Posterior cingulate gyrus (tissue), 11 donors: ENCODE data around the gene HOXC5.
"Not testable (repeated sequence)": the region's sequence is repeated elsewhere in the genome, so short reads cannot be mapped to it uniquely, and the experiment has no call there.

Experiments used
- DNase-seq, 10 donors: peaks; one replicate each; pipeline versions ENCODE4 v3.0.0 to v3.0.0-alpha.2; 2020 to 2021; ENCODE audit warnings: mixed read lengths in 3 of 10
- intact Hi-C: fragments of 100-400 bp; cut with DNase I; formaldehyde crosslinking; loops from one replicate; pipeline ENCODE4 v1.15.1; 2023

Gene HOXC5

DNA sequence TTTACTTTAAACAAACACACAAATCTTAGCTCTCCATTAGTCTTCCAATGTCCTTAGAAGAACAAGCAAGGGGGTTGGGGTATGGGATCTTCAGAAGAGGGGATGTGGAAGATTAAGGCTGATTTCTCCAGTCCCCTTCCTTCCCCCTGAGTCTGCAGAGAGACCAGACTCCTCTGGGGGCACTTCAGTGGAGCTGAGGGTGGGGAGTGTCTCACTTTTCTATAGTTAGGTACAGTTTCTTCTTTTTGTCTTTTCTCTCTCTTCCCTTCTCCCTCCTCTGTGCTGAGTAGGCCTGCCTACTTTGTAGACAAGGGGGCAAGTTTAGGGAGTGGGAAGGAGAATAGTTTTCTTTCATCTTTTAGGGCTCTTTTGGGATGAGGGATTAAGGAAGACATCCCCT is 23.3 kb downstream of the HOXC5 start:
- intact Hi-C loops, result no loop called here
- no peak for DNase-seq

DNA sequence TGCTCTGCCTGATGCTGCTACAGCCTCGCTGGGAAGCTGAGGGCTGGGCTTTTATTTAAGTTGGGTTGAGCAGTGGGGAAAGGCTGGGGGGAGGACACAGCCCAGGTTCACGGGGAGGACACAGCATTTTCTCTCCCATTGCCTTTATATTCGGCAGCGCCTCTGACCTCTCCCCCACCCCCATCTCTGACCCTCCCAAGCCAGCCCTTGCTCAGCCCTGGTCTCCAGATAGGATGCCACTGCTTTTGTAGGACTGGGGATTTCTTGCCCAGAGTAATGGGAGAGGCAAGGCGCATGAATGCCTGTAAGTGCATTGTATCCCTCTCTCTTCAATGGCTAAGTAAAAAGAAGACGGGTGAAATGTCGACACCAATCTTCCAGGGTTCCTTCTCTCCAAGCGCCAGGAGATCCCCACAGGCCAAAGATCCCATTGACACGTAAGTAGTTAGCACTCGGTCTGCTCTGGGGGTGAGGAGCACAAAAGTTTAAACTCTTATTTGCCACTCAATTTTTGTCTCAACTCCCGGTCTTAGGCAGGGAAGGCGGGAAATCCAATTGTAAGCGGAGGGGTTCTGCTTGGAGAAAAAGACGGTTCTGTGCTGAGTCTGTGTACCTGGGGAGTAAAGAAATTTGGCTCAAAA is 25.4 kb downstream of the HOXC5 start:
- intact Hi-C loops, result no loop called here
- no peak for DNase-seq

DNA sequence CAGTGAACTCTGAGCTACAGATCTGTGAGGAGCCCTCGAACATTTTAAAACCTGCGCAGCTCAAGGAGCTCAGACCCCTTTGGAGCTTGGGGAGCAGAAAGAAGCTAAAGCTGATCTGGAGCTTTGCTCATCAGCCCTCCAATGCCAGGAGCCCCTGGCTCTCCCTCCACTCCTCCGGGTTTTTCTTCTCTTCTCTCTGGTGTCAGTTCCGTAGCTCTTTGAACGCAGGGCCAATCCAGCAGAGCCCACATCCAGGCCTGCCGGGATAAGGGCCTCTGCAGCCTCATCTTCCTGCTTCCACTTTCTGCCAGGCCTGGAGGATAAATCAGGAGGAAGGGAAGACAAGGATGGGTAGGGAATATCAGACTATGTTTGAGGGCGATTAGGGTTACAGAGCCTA is 26.8 kb downstream of the HOXC5 start:
- DNase-seq, result no peak
- intact Hi-C loops, result no loop called here

DNA sequence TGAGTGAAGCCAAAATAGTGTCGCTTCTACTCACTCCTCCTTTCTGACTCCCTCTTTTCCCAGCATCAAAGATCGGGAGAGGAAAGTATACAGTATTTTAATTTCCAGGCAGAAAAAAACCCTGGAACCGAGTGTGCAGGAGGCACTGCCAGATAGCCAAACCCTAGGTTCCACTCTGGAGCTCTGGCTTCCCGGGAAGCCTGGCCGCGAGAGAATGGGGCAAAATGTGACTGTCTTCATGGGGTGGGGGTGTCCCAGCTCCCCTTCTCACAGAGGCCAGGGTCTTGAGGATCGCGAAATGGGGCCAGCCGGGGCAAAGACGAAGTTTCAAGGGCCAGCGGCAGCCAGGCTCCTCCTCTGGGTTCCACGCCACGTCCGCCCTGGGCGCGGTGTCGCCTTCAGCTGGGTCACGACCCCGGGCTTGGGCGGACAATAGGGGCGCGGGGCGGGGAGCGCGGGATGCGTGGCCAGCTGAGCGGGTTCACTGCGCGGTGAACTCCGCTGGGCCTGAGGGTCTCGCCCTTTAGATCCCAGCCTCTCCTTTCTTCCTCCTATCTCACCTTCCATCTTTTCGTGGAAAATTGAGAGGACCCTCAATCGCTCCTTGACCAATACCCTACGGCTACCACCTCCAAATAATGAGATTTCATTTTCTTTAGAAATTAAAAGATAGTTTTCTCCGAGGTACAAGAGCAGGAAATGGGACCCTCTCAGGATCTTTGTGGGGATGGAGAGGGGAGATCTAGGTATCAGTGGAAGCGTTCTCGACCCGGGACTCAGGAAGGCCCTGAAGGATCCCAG is 27.5 kb downstream of the HOXC5 start:
- no peak for DNase-seq
- intact Hi-C loops, result no loop called here

DNA sequence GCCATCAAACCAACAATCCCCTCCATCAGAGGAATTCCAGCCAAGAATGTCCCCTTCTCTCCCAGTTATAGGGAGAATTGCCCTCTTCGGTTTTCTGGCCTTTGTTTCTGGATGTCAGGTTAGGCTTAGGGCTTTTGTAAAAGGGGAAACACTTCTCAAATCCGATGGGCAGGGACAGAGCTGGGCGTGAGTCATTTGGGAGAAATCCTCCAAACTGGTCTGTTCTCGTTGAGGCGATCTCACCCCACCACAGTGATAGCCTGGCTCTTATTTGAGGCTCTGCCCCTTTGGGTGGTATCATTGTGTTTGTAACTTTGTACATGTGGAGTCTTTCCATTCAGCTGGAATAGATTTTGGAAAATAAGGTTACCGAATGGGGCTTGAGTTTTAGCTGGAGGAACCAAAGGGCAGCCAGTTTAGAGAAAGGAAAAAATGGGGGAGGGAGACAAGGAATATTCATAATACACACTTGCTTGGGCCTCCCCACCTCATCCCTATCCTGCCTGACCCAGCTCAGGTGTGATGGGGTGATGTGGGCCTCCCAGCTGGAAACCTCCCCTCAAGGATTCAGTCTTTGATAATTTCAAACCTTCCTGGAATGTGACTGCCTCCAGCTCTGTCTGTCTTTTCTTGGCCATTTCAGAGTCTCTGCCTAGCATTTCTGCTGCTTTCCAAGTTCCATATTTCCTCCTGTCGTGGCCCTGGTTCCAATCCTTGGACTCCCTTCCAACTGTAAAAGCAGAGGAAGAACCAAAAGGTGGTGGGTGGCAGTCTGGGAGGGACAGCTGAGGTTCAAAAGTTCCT is 28.3 kb downstream of the HOXC5 start:
- intact Hi-C loops, result no loop called here
- no peak for DNase-seq

DNA sequence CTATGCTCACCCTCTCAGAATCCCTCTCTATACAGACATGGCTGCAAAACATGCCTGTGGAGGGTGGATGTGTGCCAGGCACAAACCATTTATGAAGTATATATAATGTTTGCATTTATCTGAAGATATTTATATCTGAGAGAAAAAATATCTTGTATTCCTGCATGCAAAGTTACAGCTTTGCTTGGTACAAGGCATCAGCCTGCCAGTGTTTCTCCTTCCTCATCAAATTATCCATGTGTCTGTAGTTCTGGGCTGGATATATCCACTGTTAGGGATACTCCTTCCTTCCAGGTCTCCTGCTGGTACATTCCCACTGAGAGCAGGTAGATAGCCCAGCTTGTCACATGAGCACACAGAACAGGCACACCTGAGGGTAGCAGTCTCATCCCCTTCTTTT is 32.8 kb downstream of the HOXC5 start:
- DNase-seq, result no peak
- intact Hi-C loops, result no loop called here

DNA sequence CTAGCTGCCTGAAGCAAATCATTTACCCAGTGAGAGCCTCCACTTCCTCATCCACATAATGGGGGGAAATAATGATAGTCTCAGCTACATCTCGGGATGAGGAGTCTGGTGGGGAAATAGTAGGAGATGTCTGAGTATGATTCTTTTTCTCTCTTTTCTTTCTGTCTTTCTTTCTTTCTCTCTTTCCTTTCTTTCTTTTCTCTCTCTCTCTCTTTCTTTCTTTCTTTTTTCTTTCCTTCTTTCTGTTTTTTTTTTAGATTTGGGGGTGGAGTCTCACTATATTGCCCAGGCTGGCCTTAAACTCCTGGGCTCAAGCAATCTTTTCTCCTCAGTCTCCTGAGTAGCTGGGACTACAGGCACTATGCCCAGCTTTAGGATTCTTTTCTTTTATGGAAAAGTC is 33.6 kb downstream of the HOXC5 start:
- DNase-seq, result no peak
- intact Hi-C loops, result no loop called here

DNA sequence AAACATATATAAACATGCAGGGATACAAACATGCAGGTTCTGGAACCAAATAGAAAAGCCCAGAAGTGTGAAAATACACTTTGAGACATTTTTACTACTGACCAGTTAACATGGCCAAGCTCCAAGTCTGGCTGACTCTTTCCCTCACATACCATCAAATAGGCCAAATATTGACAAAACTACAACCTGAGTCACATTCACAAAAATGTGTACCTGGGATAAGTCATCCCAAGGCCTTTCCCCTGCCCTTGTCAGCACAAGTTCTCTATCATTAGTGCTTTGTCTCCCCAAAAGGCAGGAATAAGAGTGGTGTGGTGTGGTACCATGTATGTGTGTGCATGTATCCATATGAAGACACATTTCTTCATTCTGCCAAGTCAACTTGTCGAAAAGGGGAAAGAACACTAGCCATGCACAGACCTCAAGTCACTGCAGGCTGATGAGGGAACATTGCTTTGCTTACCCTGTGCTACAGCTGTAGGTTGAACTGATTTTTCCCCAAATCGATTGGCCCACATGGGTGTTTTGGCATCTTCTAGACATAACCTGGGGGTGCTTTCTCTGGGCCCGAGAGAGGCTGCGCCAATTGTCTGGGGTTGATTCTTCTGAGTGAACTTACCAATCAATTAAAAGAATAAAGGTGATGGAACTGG is 35.7 kb downstream of the HOXC5 start:
- intact Hi-C loops, result no loop called here
- DNase-seq, result no peak

DNA sequence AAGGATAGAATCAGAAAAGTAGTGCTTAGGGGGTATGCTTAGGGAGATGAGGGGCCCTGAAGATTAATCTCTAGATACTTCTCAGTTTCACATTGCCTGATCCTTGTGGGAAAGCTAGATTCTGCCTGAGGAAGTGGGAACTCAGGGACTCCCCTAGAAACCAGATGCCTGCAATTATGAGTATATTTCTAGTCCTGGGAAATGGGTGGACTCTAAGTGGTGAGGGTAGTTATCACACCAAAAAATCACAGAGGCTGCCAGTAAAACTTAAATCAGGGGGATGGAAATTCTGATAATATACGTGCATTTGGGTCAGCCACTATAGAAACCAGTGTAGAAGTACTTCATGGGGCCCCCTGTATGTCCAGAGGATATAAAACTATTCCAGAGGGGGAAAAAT is 39.1 kb downstream of the HOXC5 start:
- no peak for DNase-seq
- intact Hi-C loops, result no loop called here

DNA sequence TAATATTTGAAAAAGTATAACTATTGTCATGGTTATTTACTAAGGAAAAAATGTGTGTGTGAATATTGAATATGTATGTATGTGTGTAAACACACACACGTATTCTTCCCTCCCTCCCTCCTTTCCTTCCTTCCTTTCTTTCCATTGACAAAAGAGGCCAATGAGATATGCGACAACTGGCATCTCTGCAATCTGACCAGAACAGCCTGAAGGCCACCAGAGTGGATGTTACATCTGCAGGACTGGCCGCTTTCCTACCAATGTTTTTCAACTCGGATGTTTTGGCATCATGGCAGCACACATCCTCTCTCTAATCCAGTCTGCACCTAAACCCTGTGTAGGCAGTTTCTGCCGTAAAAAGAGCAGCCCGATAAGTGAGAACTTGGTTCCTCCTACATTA is 41.5 kb downstream of the HOXC5 start:
- no peak for DNase-seq
- intact Hi-C loops, result no loop called here

DNA sequence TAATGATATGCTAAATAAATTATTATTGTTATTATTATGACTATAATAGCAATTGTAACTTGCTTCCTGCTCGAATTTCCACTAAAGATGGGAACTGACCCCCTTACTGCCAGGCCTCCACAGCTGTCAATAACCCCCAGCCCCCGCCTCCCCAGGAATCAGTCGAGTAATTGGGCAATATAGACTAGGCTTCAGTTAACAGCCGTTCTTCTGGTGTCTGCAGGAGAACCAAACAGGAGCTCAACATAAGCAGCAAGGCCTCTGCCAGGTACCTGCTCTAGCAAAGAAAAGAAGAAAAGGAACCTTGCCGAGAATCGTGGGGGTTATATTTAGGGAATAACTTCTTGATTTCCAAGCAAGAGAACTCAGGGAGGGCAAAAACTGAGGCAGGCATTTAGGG is 42.6 kb downstream of the HOXC5 start:
- no peak for DNase-seq
- intact Hi-C loops, result no loop called here

DNA sequence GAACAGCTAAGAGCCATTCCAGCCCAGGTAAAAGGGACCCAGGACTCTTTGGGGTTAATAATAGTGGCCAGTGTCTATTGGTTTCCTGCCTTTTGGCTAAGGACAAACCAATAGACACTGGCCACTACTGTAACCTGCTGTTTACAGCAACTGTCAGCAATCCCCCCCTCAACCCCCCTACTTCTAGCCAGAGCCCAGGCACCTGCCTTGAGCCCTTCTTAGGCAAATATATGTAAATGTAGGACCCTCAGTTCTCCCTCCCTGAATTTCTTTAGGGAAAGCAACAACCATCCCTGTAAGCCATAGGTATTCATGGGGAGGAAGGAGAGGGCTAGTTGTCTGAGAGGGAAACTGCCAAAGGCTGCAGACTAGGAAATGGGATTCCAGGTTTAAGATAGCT is 43.1 kb downstream of the HOXC5 start:
- DNase-seq, result no peak
- intact Hi-C loops, result no loop called here

DNA sequence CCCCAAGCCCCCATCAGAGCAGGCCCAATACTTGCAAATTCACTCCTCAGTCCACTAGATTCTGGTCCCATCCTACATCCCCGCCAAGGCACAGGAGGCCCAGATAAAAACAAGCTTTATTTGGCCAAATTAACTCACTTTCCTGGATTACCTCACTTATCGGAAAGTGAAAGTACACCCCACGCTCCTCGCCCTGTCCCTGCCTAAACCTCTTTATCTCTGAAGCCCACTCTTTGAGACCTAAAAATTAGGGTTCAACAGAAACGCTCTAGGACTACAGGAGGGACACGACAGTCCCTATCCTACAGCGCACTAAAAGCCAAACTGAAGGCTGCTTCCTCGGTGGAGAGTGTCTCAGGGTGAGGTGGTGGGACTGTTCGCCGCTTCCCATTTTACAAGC is 45.0 kb downstream of the HOXC5 start:
- intact Hi-C loops, DNase-seq: not testable (repeated sequence)

DNA sequence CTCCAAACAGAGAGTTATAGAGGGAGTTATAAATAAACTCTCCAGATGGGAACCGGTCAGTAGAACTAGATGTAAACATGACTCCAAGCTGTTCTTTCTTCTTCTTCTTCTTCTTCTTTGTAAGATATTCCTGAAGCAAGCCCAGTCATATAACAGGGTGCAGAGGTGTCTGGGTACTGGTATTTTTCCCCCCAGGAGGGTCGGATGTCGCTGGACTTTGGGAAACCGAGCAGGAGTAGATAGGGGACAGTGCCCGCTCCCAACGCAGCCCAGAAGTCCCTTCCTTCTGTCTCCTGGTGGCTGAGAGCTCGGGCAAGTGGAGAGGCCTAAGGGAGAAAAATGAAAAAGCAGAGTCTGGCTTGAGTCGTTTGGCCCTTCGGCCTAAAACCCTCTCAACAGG is 46.3 kb downstream of the HOXC5 start:
- intact Hi-C loops, DNase-seq: not testable (repeated sequence)

DNA sequence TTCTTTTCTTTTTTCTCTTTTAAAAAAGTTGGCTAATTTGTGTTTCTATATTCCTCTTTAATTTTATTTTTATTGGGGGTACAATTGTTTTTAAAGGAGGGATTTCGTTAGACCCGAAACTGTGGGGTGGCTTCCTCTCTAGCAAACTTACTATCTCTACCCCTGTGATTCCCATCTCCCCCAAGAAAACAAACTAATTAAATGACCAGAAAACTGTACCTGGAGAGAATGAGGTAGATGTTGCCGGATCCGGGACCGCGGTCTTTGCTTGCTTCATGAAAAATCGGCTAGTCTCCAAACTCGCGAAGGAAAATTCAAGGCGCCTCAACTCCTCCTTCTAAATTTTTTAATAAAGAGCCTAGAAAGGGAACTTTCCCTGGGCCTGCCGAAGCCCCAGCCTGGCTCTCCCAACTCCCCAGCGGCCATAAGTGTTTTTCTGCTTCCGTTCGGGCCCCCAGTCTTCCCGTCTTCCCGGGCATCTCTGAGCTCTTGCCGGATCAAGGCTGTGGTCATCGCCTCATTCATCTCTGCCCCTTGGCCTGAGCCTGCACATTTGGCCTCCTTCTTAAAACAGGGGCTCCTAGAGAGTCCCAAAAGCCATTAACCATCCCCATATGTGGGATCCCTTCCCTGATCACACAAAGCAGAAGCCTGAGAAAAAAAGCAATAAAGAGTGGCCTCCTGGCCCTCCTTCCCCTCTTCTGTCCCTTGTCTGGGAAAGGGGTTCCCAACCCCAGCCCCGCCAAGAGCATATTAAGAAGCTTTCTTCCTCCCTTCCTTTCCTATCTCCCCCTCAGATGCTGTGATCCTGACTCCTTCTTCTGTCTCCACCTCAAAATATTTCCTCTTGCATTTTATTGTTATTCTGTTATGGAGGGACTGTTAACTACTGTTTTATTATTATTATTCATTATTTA is 47.4 kb downstream of the HOXC5 start:
- intact Hi-C loops, DNase-seq: not testable (repeated sequence)

DNA sequence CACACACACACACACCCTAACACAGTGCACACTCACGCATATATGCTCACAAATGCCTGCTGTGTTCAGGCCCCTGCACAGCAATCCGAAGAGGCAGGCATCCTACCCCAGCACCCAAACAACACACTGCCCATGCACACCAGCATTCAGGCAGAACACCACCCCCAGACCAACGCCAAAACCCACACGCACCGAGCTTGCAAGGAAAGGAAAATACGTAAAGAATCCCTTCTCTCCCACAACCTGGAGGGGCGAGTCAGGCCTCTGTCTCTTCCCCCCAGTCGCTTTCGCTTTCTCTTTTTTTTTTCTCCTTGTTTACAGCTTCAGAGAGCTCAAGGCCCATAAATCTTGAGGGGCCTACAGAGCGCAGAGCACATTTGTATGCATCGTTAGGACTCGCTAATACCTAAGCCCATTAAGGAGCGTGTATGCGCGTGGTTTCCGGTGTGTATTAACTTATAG is 48.2 kb downstream of the HOXC5 start:
- DNase-seq, intact Hi-C loops: not testable (repeated sequence)

DNA sequence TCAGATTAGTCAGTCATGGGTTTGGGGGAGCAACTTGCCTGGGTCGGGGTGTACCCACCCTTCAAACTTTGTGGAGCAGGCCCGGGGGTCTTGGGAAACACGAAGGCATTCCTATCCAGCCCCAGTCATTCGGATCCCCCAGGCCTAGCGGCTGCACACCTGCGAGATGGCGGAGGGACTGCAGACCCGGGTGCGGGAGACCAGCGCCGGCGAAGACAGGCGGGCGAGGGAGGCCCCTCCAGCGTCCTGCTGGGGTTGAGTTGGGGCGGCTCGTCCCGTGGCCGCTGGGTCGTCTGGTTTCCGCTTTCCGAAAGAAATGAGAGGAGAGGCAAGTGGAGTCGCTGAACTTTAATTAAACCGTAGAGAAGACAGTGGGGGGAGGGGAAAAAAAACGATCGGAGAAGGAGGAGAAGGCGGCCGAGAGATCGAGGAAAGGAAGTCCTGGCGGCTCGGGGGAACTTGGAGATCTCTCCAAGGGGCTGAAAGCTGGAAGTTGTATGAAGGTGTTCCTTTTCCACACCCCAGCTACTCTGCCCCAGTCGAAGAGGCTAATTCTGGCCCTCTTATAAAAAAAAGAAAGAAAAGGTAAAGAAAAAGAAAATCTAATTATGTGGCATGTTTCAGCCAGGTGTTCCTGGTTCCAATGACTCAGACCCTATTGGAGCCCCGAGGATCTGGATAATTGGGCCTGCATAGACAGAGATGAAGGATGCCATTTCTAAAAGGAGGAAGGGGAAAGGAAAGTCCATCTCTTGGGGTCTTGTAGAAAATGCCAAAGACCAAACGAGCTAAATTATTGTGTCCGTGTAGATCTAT is 48.9 kb downstream of the HOXC5 start:
- intact Hi-C loops, DNase-seq: not testable (repeated sequence)

DNA sequence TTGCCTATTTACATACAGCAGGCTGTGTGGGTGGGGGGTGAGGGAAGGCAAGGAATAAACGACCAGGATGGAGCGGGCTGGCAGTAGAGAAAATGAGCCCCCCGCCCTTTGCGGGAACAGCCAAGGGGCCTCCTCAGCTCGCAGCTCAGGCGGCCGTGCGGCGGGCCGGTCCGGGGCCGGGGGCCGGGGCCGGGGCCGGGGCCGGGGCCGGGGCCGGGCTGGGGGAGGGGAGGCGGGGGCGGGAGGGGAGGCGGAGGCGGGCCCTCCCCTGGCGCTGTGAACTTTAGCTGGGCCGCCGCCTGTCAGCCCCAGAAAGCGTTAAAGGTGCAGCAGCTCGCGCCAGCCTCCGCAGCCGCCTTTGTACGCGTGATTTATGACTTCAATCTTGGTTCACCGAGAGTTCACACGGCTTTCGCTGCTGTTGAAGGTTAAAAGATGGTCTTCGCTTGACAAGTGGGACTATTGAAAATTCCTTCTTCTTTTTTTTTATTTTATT is 49.6 kb downstream of the HOXC5 start:
- DNase-seq, result no peak
- intact Hi-C loops, result no loop called here
